NCI-H2196 (cell line): ENCODE measurements around the gene CDCA5.

Experiments
- DNase-seq: peaks from one replicate; lab custom pipeline; 2025; ENCODE audit not compliant: unreplicated experiment; lab: John Stamatoyannopoulos, UW

The CDCA5 gene

GRCh38 chr11:65083834-65084597, at the start of gene CDCA5, which contains the start of gene ZFPL1:
TSS of gene CDCA5 (minus strand) at chr11:65084040. CDS start at chr11:65083978, 62 bp downstream.
TSS of gene ZFPL1 (plus strand) at chr11:65084222. CDS start at chr11:65084699, 477 bp downstream.
- peak; percentile 96 for DNase-seq

GRCh38 chr11:65132988-65133700, 49.3 kb upstream of the CDCA5 start:
- peak; percentile 74 for DNase-seq

- no peak for DNase-seq
Observed at GRCh38 chr11:65132238-65132987, 48.6 kb upstream of the CDCA5 start.

GRCh38 chr11:65131895-65132237, 48.0 kb upstream of the CDCA5 start:
- no peak for DNase-seq

DNA sequence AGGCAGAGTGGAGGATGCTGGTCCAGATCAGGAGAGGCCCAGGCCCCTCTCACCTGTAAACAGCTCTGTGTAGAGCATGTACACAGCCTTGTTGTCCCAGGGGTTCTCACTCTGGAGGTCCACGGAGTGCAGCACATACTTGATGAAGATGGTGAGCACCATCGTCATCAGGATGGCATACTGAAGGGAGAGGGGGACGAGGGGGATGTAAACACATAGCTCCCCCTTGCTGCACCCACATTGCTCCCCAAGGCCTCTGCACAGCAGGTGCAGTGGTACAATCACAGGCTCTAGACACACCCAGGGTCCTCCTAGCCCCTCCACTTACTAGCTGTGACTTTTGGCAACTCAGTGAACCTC, 47.6 kb upstream of the CDCA5 start:
- no peak for DNase-seq

DNA sequence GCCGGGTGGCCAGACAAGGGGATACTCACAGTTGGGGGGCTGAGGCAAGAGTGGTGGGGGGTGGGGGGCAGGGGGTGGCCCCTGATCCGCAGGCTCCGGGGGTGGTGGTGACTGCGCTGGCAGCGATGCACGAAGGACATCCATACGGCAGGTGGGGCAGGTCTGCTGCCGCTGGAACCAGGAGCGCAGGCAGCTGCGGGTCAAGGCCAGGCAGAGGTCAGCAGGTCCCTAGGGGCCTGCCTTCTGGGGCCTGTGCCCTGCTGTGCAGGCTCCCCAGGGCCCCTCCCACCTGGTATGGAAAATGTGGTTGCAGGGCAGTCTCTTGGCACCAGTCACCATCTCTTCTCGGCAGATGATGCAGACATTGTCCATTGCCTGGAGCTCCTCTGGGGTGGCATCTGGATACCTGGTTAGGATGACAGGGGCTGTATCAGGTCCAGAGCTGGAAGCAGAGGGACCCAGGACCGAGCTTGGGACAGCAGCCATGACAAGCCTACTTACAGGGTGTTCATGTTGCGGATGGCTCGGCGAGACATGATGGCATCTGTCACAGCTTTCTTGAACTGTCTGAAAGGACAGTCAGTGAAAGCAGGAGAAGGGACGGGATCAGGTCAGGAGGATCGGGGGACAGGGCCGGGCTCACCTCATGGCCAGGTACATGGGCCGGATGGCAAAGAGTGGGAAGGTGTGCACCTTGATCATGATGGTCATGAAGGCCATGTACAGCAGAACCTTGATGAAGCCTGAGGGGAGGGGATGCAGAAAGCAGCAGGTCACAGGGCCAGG, 47.0 kb upstream of the CDCA5 start:
- DNase-seq, result no peak

DNA sequence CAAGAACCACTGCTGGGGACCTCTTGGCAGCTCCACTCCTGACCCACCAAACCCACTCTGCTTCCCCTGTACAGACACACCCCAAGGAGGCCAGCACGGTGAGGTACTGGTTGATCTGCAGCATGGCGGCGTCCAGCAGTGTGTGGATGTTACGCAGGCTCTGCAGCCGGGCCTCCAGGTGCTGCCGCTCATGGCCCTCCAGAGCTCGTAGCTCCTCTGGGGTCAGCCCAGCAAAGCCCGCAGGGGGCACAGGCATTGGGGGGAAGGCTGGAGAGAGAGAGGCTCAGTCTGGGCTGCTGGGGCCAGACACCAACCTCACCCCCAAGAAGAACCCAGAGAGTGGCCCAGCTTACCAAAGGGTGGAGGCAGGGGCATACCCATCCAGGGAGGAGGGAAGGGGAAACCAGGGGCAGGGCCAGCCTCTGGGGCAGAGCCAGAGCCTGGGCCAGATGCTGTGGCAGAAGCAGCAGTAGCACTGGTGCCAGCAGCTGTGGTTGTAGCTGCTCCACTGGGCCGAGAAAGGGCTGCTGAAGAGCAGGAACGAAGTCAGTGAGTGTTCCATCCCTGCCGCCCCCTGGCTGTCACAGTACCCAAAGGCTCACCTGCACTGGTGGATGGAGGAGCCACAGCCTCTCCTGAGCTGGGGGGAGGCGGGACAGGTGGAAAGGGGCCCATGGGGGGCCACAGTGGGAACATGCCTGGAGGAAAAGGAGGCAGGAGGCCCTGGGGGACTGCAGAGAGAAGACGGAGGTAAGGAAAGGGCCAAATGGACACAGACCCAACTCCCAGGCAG, 46.0 kb upstream of the CDCA5 start:
- no peak for DNase-seq

DNA sequence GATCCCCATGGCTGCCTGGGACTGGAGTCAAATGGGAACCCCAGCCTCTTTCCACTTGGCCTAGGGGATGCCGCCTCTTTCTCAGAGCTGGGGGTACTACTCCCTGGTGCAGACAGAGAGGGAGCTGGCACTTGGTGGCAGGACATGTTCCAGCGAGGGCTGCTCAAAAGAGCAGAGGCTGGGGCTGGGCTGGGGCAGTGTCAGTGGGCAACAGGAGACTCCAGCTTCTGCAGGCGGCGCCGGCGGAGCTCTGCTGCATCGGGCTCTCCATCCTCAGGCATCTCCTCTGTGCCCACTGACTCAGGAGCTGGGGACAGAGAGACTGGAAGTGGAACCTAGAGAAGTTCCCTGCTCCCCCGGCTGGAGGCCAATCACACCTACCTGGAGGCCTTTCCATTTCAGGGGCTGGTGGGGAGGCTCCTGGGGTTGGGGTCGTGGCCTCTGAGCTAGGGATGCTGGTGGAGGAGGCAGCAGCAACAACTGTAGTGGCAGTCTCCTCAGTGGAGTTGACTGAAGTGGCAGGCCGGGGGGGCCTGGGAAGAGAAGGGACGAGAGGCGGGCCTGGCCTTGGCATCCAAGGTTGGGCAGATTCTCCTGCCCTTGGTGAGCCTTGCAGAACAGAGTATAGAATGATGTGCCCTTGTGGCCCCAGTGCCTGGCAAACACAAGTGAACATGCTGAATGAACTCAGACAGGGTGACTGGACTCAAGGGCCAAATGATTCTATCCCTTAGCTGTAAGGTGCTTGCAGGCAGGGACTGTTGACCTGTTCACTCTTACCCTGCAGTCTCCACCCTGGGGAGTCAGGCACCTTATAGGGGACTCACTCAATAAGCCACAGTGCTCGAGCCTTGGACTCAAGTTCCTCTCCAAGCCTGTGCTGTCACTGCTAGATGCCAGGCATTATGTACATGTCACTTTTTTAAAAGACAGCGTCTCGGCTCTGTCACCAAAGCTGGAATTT, 44.6 kb upstream of the CDCA5 start:
- no peak for DNase-seq

DNA sequence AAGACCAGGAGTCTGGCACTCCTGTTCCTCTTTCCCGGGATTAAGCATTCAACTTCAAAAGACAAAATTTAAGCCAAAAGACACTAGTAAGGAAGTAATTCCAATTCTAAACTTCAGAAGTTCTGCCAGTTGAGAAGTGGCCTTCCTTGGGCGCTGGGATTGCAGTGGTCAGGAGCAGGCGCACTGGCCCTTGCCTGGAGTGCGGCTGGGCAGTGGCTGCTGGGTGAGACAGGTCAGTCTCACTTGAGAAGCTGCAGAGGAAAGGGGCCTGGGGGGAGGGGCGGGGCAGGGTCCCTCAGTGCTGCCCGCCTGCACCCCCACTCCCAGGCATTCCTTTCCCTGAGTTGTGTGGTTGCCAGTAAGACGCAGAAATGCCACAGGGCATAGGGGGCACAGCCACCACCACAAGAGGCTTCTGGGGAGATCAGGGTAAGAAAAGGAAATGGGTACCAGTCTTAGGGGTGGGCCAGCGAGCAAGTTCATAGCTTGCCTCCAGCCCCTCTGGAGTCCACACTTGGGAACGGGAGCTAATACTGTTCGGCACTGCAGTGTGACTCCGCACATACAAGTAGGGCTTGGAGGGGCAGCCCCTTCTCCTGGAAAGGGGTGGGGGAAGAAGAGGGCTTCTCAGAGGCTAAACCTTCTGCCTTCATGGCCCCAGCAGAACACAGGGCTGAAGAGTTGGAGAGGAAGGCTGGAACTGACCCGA, 43.8 kb upstream of the CDCA5 start:
- DNase-seq, result no peak

GRCh38 chr11:65126624-65127274, 42.9 kb upstream of the CDCA5 start:
- DNase-seq, result no peak

- no peak for DNase-seq
Observed at GRCh38 chr11:65125197-65126056, 41.6 kb upstream of the CDCA5 start.

- DNase-seq, result no peak
Observed at GRCh38 chr11:65124480-65125196, 40.8 kb upstream of the CDCA5 start.

DNA sequence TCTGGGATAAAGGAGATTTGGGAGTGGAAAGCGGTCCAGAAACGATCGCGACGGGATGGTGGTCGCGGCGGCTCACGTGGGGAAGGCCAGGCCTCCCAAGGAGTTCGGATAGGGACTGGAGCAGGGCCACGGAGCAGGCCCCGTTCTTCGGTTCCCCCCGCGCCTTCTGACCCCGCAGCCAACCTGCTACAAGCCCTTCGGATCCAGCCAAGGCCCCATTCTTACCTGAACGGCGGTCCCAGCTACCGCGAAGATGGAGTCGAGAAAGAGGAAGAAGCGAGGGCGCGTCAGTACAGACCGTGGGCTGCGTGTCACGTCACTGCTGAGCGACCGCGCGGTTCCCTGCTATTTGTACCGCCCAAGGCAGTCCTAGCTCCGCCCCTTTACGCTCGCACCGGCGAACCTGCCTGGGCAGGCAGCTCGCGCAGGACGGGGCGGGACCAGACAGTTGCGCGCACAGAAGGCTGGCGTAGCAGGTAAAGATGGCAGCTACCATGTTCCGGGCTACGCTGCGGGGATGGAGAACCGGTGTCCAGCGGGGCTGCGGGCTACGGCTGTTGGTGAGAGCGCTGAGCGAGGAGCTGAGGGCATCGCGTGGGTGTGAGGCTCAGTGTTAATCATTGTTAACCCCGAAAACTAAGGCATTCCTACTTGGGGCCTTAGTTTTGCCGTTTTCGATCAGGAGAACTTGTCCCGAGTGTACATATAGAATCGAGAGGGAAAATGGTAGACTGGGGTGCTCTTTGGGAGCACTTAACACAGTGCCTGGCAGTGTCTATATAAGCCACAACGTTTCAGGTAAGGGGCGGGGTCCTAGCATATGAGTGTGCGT, 38.2 kb upstream of the CDCA5 start, which contains the start of the genes FAU and MRPL49:
FAU (minus strand) TSS at position 270 of the 832 bp plus-strand sequence. CDS start 321 bp downstream, outside the sequence.
MRPL49 (plus strand) TSS at position 457 of the 832 bp plus-strand sequence; CDS start at position 483, 26 bp downstream.
- DNase-seq, result peak; percentile 99

DNA sequence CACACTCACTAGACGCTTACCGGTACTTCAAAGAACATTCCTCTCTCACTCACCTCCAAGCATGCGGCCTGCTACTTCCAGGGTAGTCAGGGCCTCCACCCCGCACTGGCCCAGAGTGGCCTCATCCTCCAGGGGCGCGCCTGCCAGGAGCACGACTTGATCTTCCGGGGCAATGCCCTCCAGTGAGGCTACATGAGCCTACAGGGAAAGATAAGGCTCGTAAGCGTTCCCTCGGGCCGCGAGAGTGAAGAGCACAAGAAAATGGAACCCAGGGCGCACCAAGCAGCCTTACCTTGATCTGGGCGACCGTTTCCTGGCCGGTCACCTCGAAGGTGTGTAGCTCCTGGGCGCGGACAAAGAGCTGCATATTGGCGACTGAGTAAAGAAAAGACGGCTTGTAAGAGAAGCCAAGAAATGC, 37.6 kb upstream of the CDCA5 start:
- DNase-seq, result no peak

DNA sequence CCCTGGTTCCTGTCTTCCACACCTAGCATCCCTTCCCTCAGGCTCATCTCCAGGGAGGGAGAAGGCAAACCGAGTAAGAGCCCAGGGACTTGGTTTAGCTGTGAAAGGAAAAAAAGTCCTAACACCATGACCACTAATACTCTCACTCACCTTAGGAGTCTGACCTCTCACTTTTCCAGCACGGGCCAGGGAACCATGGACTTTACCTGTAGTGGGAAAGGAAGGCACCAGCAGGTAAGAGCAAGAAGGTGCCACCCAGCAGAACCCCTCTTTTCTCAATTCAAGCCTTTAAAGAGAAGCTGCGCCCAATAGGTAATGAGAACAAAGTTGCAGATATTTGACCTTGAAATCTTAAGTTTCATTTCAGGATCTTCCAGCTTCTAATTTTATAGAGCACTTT, 37.0 kb upstream of the CDCA5 start:
- no peak for DNase-seq
